22Rv1 (cell line): ENCODE measurements around the gene RIT1.

Experiments used
- ZFX ChIP-seq: fragments of 450-650 bp; IDR thresholded peaks from 2 replicates; pipeline ENCODE4 v1.6.1; 2017; ENCODE audit warnings: antibody characterized with exemption, borderline replicate concordance
- TF ChIP-seq, protein P1 (sequence below): fragments of 450-650 bp; IDR thresholded peaks from 2 replicates; pipeline ENCODE4 v1.5.1; 2017; ENCODE audit warnings: mild to moderate bottlenecking

DNA sequence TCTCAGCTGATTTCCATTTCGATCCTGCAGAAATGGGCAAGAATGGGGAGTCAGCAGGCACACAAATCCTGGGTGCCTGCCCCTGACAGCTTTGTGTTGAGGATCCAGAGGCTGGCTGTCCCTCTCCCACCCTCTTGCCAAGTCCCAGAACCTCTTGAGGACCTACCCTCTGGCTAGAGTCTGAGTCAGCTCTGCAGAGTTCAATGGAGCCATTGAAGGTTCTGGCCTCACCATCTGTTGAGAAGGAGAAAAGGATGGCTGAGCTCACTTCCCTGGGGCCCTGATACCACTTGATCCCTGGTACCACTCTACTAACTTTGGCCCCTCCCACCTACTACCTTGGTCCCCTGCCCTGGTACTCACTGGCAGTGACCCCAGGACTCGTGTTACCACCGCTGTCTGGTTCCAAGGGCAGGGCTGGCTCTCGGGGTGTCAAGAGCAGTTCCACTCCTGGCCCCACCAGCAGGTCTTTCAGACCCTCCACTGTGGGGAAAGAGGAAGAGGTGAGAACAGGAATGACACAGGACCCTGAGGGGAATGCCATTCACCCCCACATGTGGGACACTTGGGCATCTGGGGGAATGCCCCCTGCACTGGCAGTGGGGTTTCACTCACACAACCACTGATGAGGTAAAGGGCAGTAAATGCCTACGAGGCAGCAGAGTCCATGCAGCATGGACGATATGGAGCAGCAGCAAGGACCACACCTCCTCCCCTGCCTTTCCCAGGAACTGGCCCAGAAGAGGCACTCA lies 40.8 kb upstream of the RIT1 start:
- TF ChIP-seq, protein P1, sequence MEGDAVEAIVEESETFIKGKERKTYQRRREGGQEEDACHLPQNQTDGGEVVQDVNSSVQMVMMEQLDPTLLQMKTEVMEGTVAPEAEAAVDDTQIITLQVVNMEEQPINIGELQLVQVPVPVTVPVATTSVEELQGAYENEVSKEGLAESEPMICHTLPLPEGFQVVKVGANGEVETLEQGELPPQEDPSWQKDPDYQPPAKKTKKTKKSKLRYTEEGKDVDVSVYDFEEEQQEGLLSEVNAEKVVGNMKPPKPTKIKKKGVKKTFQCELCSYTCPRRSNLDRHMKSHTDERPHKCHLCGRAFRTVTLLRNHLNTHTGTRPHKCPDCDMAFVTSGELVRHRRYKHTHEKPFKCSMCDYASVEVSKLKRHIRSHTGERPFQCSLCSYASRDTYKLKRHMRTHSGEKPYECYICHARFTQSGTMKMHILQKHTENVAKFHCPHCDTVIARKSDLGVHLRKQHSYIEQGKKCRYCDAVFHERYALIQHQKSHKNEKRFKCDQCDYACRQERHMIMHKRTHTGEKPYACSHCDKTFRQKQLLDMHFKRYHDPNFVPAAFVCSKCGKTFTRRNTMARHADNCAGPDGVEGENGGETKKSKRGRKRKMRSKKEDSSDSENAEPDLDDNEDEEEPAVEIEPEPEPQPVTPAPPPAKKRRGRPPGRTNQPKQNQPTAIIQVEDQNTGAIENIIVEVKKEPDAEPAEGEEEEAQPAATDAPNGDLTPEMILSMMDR, result no peak
- no peak for TF ChIP-seq ZFX
